ENCODE measurements around the gene TRAPPC12. TPM values are rescaled to one million over a fixed set of nuclear protein-coding genes. Genes with fewer than 3 reads are reported as not detected.

Gene TRAPPC12
- 54.7 and 55.5 TPM in 2 replicates for total RNA-seq

GRCh38 chr2:3379647-3380534, at the start of gene TRAPPC12:
Gene TRAPPC12, plus strand, starts transcription at chr2:3379694. Its CDS starts 7,930 bp downstream, at chr2:3387624.

GRCh38 chr2:3377612-3378432, 1.7 kb upstream of the TRAPPC12 start, which contains the start of gene EIPR1:
Gene EIPR1, minus strand, starts transcription at chr2:3377818. Its CDS starts 129 bp downstream, at chr2:3377689.

GRCh38 chr2:3519255-3520205, 140.0 kb downstream of the TRAPPC12 start, which contains the start of gene ADI1:
Gene ADI1, minus strand, starts transcription at chr2:3519531. Its CDS starts 44 bp downstream, at chr2:3519487.

Other genes with a start within 250 kb of the TRAPPC12 start
- gene EIPR1, start 1.9 kb upstream of the TRAPPC12 start, total RNA-seq, result 30.1 and 34.0 TPM in 2 replicates
- 28.4 and 32.5 TPM in 2 replicates for gene ADI1, start 139.8 kb downstream of the TRAPPC12 start, total RNA-seq
- gene RNASEH1, start 178.6 kb downstream of the TRAPPC12 start, total RNA-seq, result 32.0 and 52.3 TPM in 2 replicates
- 1,116 and 1,931 TPM in 2 replicates for gene RPS7, start 195.6 kb downstream of the TRAPPC12 start, total RNA-seq
- not detected in 2 replicates for gene COLEC11, start 215.4 kb downstream of the TRAPPC12 start, total RNA-seq